Stimulated activated CD8-positive, alpha-beta memory T cell treated with anti-CD3 and anti-CD28 coated beads, Interleukin-4, amount 100 ng/mL, for 4 hours (primary cell): ENCODE data around the gene CHST15.
"Not testable (repeated sequence)": the region's sequence is repeated elsewhere in the genome, so short reads cannot be mapped to it uniquely, and the experiment has no call there.

Source experiments
- DNase-seq, 2 donors: peaks; one replicate each; pipeline ENCODE4 v3.0.0-alpha.2; 2020; ENCODE audit warnings: low read depth in 2 of 2, low spot score in 1 of 2

CHST15 gene

DNA sequence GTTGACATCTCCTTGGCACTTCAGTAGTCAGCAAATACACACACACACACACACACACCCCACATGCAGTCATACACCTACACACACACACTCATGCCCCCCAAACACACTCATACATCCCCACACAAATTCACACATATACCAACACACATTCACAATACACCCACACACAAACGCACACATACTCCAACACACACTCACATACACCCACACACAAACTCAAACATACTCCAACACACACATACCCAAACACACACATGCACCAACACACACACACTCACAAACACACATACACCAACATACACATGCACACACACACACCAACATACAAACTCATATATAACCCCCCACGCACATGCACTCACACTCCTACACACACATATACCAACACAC, 31.4 kb upstream of the CHST15 start:
- no peak for DNase-seq

DNA sequence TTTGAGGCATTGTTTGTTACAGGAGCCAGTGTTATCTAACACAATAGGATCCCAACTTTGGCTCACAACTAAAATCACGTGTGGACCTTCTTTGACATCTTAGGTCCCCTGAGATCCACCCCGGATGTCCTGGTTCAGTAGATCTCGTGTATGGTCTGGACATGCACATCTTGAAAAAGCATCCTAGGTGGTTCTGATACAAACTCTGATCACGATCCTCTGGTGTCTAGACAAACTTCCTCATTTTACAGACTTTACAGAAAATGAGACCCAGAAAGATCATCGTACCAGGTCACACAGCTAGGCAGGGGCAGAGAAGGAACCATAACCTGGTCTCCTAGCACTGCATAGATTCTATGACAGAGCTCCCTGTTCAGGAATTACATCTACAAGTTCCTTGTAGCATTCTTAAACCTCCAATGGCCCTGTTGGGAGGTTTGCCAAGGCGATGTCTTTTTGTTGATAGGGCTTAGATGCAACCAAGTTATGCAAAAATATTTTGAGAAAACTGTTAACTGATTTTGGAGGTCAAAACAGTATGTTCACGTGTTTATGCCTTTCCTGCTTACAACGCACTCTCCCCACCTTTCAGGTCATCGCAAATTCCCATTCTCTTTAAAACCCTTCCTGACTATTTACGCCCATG, 30.8 kb upstream of the CHST15 start:
- no peak for DNase-seq

DNA sequence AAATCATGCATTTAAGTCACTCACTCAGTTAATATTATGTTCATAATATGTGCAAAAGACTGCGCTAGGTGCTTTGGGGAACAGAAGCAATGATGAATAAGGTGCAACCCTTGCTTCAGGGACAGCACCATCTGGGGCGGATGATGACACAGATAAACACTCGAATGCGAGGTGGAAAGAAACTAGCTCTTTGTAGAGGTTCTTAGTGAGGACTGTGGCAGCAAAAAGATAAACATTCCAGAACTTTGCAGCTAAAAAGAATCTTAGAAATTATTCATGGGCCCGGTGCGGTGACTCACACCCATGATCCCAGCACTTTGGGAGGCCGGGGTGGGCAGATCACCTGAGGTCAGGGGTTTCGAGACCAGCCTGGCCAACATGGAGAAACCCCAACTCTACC, 29.8 kb upstream of the CHST15 start:
- no peak for DNase-seq

DNA sequence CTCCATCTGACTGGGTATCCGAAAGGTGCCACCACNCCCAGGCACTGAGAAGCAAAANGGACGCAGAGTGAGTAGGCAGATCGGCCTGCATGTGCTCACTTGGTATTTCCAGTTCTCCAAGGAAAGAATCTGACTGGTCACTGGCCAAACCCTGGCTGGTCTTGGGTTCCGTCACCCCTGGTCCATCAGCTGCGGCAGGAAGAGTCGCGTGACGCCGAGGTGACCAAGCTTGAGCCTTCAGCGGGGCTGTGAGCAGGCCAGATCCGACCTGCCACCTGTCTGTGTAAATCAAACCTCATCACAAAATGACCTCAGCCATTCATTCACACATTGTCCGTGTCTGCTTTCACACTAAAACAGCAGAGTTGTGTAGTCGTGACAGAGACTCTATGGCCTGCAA, 28.8 kb upstream of the CHST15 start:
- DNase-seq = no peak

DNA sequence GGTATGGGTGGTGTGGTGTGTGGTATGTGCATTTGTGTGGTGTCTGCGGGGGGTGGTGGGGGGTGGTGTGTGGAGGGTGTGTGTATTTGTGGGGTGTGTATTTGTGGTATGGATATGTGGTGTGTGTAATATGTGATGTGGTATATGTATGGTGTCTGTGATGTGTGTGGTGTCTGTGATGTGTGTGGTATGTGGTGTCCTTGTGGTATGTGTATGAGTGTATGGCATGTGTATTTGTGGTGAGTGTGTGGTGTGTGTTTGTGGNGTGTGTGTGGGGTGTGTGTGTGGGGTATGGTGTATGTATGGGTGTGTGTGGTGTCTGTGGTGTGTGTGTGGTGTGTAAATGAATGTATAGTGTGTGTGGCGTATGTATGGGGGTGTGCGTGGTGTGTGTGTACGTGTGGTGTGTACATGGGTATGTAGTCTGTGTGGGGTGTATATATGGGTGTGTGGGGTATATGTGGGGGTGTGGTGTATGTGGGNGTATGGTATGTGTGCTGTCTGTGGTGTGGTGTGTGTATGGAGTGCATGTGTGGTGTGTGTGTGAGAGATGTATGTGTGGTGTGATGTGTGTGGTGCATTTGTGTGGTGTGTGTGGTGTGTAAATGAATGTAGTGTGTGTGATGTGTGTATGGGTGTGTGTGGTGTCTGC, 27.1 kb upstream of the CHST15 start:
- no peak for DNase-seq

DNA sequence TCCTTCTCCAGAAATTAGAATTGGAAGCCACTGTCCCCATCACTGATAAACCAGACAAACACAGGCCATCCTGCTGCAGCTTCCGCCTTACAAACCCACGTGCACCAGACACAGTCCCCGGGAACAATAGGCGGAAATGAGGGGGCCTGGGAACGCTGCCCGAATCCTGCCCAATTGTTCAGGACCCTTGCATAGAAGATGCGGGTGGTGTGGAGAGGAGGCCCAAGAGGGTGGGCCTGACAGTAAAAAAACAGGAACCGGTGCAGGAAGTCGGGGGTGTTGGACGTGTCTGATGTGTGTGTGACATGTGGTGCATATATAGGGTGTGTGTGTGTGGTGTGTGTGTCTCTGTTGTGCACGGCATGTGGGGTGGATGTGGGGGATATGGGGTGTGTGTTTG, 26.5 kb upstream of the CHST15 start:
- DNase-seq = no peak

DNA sequence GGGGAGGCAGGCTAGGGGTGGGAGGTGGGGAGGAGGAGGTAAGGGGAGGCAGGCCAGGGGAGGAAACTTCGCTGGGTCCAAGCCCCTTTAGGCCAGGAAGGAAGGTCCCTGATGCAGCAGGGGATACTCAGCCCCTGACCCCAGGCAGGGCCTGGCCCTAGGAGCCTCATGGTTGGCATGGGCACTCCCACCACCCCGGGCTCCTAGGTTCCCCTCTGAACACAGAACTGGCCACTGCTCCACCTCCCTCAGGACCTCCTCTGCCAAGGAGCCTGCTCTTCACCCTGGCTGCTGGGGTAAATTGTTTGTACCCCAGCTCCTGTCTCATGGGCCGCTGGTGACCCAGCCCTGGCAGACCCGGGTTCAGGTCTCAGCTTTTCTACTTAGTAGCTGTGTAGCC, 25.8 kb upstream of the CHST15 start:
- DNase-seq = no peak

DNA sequence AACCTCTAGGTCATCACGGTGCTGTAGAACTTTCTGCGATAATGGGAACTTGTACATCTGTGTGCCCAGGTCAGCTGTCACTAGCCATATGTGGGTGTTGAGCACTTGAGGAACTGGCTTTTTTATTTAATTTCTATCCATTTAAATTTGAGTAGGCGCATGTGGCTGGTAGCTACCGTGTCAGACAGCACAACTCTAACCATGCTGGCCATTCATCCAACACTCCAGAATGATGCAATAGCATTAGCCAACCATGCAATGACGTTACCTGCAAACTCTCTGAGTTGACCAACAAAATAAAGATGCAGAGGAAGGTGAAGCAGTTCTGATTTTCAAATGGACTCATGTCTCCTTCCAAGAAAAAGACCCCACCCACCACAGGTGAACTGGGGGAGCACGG, 24.4 kb upstream of the CHST15 start:
- DNase-seq = no peak

DNA sequence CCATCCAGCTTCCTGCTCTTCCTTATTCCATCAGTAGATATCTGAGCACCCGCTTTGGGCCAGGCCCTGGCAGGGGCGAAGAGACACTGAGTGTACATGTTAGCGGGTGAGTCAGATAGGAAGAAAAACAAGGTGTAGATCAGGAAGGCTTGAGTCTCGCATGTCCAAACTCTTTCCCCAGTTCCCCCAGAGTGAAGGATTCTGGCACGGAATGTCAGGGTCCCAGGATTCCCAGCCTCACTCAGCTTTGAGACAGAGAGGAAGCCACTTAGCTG, 24.1 kb upstream of the CHST15 start:
- DNase-seq = no peak

DNA sequence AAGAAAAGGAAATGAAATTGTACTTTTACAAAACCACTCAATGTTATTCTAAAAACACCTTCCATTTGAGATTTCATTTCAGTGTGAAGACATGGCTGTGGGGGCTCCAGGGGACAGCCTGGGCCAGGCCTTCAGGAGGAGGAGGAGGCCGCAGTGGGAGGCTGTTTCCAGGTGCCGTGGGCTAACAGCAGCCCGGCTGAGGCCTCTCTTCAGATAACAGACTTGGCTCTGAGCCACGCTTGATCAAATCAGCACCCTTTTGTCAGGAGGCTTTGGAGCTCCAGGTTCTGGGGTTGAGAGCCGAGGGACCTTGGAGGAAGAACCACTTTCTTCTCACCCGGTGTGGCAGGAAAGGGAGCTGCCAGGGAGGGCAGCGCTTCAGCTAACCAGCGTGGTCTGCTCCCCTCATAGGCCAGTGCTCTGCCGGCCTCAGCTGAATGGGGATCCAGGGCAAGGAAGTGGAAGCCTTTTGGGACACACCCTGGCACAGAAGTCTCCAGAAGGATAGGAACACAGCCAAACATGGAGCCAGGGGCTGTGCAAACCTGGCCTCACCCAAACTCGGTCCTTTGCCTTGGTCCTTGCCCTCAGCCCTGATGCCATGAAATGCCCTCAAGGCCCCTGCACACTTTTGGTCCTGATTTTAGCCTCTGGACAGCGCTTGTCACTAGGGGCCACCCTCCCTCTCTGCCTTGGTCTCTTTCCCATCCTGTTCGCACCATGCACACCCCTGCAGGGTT, 23.5 kb upstream of the CHST15 start:
- no peak for DNase-seq

DNA sequence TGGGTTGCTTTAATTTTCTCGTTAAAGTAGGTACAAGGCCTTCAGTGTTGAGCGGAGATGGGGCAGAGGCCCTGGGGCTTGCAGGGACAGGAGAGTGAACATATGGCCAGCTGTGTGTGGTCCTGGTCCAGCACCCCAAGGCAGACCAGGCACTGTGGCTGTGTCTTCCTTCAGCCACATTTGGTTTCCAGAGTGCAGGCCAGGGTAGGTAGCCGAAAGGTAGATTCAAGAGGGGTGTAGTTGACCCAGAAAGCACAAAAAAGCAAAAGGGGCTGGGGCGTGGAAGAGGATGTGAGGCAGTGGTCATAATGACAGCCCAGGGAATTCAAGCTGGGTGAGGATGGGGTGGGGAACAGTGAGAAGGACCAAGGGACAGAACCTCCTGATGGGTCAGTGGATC, 21.3 kb upstream of the CHST15 start:
- DNase-seq = no peak

DNA sequence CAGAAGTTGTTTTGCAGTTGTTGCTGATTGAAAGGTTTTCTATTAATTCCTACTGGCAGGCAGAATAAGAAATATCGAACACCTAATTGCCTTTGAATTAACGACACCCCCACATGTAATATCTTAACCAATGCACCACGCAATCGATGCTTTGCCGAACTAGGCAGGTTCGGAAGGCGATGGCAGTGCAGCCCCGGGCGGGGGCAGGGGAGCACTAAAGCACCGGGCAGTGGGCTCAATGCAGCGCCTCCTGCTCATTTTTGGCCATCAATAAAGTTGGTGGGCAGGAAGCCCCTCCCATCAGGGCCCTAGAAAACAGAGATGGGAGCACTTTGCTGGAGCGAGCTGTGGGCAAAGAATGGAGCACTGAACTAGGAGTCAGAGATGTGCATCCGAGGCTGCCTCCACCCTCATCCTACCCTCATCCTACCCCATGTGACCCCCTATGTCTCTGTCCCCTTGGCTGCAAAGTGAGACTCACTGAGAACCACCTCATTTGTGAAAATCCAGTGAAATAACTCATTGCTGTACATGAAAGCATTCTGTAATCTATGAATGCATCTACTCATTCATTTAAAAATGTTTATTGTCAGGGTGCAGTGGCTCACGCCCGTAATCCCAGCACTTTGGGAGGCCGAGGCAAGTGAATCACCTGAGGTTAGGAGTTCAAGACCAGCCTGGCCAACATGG, 19.6 kb upstream of the CHST15 start:
- DNase-seq = no peak

DNA sequence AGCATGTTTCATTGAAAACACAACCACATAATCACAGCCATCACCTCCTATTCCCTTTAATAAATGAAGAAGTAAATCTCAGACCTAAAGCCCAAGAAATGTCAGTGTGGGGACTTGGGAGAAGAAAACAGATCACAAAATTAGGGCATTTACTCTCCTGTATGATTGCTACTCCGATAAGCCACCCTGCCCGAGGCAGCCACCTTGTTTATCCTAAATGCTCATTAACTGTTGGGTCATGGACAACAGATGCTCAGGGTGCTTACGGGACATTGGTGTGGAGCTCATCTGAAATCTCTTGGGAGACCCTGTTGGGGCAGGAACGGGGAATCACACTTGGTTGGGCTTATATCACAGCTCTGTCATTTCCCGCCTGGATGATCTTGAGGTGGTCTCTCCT, 17.5 kb upstream of the CHST15 start:
- no peak for DNase-seq

DNA sequence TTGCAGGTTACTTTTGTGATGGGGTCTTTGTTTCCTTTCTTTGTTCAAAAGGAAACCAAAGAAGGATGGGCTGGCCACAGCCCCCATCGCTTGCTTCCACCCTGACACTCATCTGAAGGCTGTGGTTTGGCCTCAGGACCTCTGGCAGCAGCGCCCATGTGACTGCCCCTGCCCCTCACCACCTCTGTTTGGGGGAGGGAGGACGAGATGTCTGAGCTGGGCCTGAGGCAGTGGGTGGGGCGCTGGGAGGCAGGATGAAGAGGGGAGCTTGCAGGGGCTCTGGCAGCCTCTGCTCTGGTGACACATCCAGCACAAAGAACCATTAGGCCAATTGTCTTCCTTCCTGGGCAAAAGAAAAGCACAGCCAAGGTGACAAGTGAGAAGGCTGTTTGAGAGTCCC, 15.9 kb upstream of the CHST15 start:
- DNase-seq = no peak

DNA sequence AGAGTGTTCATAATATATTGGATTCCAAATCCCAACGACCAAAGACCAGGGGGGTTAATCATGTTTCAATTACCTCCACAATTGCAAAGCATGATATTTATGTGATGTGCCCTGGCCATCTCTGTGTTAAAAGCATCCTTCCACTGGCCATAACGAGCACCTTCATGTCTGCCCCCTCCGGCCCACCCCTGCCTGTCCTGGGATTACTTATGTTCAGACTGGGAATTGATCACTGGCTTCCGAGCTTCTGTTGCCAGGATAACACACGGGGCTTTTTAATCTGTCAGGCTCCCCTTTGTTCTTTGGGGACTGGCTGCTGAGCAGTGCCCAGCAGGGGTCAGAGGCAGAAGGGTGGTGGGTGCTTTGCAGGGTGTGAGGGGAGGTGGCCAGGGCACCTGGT, 13.7 kb upstream of the CHST15 start:
- DNase-seq = no peak

DNA sequence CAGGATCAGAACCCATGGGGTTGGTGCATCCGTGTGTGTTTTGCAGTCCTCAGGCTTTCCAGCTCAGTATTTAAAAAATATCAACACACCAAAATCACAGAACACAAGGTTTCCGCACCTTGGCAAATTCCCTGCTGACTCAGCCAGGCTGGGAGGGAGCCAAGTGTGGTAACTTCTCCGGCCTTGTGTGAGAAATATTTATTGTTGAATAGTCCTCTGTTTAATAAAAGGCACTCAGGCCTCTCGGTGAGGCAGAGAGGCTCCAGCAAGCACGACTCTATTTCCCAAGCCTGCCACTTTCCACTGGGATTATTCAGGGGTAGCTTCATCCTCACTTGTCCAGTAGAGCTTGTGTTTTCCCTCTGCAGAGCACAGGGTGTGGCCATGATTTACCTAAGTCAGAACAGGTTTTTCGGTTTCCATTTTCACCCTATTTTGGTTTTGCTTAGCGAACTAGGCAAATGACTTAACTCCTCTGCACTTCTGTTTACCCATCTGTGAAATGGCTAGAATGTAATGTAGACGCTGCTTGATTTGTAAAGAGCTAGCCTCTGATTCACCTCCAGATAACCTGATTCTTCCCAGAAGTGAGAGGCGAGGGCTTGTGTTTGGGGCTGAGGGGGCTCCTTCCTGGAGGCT, 13.0 kb upstream of the CHST15 start:
- no peak for DNase-seq

DNA sequence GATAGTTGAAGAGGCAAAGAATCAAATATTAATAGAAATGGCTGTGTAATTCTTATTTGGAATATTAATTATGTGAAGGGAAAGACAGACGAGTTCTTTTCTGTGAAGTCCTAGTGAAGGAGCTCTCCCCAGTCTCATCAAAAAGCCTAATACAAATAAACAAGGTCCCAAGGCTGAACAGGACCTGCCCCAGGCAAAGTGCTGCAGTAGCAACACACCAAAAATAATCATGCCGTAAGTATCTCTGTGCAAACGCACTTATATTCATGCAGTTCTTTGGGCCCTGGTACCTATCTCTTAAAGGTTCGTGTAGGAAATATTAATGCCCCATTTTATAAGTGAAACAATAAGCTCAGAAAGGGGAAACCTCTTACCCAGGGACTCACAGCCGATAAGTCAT, 12.2 kb upstream of the CHST15 start:
- DNase-seq = no peak

DNA sequence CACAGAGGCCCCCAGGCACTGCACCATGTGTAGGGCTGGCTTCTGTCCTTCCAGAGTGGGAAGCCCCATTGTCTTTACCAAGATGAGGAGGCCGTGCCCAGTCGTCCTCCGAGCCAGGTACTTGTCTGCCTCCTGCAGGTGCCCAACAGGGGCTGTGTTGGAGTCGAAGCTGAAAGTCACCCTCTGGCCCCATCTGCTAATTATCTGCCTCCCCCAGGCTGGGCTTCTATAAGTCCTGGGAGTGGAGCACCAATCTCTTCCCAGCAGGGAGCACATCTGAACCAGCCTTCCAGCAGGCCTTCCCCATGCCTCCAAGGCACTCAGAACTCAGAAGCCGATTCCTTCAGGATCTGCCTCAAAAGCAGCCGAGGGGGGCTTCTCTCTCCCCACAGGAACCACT, 11.6 kb upstream of the CHST15 start:
- DNase-seq = no peak

DNA sequence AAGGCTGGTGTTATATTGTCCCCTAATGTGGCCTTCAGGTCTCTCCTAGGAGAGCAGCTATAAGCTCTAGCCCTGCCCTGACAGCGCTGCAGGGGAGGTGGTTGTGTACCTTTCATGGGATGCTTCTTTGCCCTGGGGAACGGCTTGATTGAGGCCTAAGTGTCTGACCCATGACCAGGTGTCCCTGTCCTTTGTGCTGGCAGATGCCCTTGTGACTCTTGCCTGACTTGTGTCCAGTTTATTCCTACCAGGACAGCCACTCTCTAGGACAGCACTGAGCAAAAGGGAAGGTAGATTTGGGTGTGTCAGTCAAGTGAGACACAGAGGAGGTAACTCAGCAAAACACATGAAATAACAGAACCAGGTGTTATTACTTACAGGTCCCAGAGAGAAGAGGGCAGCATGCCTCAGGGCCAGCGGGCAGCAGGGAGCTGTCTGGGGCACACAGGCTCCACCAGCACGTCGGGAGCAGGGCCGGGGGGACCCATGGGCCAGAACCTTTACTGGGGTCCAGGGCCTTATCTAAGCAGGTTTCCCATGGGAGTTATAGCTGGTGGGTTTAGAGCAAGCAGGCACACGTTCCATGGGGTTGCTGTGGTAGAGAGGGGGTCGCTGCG, 10.7 kb upstream of the CHST15 start:
- DNase-seq = no peak

DNA sequence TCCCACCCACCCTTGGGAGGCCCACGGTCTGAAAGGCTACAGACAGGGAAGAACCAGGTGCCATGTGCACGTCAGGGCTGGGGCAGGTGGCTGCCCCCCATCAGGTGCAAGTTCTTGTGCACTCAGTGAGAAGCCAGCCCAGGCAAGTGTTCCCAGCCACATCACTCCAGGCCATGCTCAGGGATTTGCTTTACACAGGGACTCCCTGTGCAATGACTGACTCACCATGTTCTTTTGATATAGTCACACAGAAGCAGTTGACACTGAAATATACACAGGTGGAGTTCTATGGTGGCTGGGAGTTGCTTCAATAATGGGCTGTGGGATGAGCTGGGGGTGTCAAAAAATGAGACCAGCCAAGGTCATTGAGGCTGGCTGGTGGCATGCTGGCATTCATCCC, 8.0 kb upstream of the CHST15 start:
- no peak for DNase-seq

DNA sequence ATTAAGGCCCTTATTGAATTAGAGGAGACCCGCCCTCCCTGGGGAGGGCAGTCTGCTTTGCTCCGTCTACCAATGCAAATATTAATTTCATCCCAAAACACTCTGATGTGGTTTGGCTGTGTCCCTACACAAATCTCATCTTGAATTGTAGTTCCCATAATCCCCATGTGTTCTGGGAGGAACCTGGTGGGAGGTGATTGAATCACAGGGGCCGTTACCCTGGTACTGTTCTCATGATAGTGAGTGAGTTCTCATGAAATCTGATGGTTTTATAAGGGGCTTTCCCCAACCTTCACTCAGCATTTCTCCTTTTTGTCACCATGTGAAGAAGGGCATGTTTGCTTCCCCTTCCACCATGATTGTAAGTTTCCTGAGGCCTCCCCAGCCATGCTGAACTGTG, 7.3 kb upstream of the CHST15 start:
- DNase-seq = not testable (repeated sequence)
